Colonic mucosa (tissue), 4 donors: ENCODE data around the gene NELFA. TPM values are rescaled to one million over a fixed set of nuclear protein-coding genes. Genes with fewer than 3 reads are reported as not detected.

Experiments
- DNase-seq: peaks from one replicate; pipeline ENCODE4 v3.0.0-alpha.2; 2020
- H3K27ac ChIP-seq: fragments of 200-600 bp; one replicate; pipeline ENCODE4 v1.8.0; 2021
- H3K27me3 ChIP-seq: fragments of 200-600 bp; one replicate; pipeline ENCODE4 v1.8.0; 2021
- H3K36me3 ChIP-seq: fragments of 200-600 bp; one replicate; pipeline ENCODE4 v1.8.0; 2021
- H3K4me1 ChIP-seq: fragments of 200-600 bp; one replicate; pipeline ENCODE4 v1.8.0; 2021; ENCODE audit warnings: mild to moderate bottlenecking
- H3K4me3 ChIP-seq: fragments of 200-600 bp; one replicate; pipeline ENCODE4 v1.8.0; 2021
- H3K9ac ChIP-seq, 2 donors: one replicate each; pipeline ENCODE4 v1.7.0; 2013; ENCODE audit warnings: control low read depth in 2 of 2, low read depth in 2 of 2, low read length in 2 of 2
- H3K9me3 ChIP-seq: fragments of 200-600 bp; one replicate; pipeline ENCODE4 v1.8.0; 2021
- CTCF ChIP-seq: fragments of 200-600 bp; IDR thresholded peaks from one replicate; pipeline ENCODE4 v1.8.0; 2022; ENCODE audit warnings: antibody characterized with exemption, mild to moderate bottlenecking
- intact Hi-C: fragments of 100-400 bp; cut with DNase I; formaldehyde crosslinking; loops from one replicate; pipeline ENCODE4 v1.14.1; 2022
- total RNA-seq, 2 donors: library from RNA; stranded (reverse); fragmentation: NEBNext Ultra II Directional in 1 of 2; extraction: Animal tissue kit (Norgen Biotek cat#: 25700) in 1 of 2; gene quantifications; one replicate each; pipeline ENCODE4 v1.2.1, GENCODE V29; 2021
- donor health status: healthy.
- donor health status: DM: no; HTN: no; CAD: no.
- donor health status: DM: no; HTN: no; CAD: no.

NELFA gene
- total RNA-seq, 2 donors from 2014 or later = 25.7 to 41.5 TPM

- no peak overlapping the region for H3K4me3 ChIP-seq
- no peaks in the 10 kb centered on the region for H3K4me1 ChIP-seq
- no peak overlapping the region for H3K9ac ChIP-seq
- H3K27ac ChIP-seq = no peak overlapping the region
- H3K36me3 ChIP-seq = peaks cover 8% of the 10 kb centered on the region
- intact Hi-C loops = no loop called here
- TF ChIP-seq CTCF = no peak
- DNase-seq = no peak
- no peaks in the 10 kb centered on the region for H3K27me3 ChIP-seq
- no peaks in the 10 kb centered on the region for H3K9me3 ChIP-seq
Measured at GRCh38 chr4:1975391-1975801, 33.4 kb downstream of the NELFA start.

- no peaks in the 10 kb centered on the region for H3K27me3 ChIP-seq
- intact Hi-C loops = no loop called here
- no peak overlapping the region for H3K4me3 ChIP-seq
- TF ChIP-seq CTCF = no peak
- H3K36me3 ChIP-seq = peaks cover 8% of the 10 kb centered on the region
- no peaks in the 10 kb centered on the region for H3K4me1 ChIP-seq
- no peak for DNase-seq
- no peaks in the 10 kb centered on the region for H3K9me3 ChIP-seq
- no peak overlapping the region for H3K27ac ChIP-seq
- no peak overlapping the region for H3K9ac ChIP-seq
Measured at GRCh38 chr4:1974840-1975239, 33.9 kb downstream of the NELFA start.

- Histone ChIP-seq H3K36me3 (peaks cover 8% of the 10 kb centered on the region), H3K27me3 (no peaks in the 10 kb centered on the region), H3K4me1 (no peaks in the 10 kb centered on the region), H3K9me3 (no peaks in the 10 kb centered on the region), H3K9ac (no peak overlapping the region), H3K27ac (no peak overlapping the region), H3K4me3 (no peak overlapping the region)
- intact Hi-C loops = no loop called here
- DNase-seq = no peak
- no peak for TF ChIP-seq CTCF
Measured at GRCh38 chr4:1973661-1974060, 35.1 kb downstream of the NELFA start.

GRCh38 chr4:1973218-1973617 is 35.6 kb downstream of the NELFA start:
- TF ChIP-seq CTCF = no peak
- no peak overlapping the region for H3K27ac ChIP-seq
- no peak overlapping the region for H3K4me3 ChIP-seq
- H3K36me3 ChIP-seq = peaks cover 8% of the 10 kb centered on the region
- H3K9me3 ChIP-seq = no peaks in the 10 kb centered on the region
- DNase-seq = no peak
- no peak overlapping the region for H3K9ac ChIP-seq
- intact Hi-C loops = no loop called here
- H3K4me1 ChIP-seq = no peaks in the 10 kb centered on the region
- no peaks in the 10 kb centered on the region for H3K27me3 ChIP-seq

GRCh38 chr4:1972414-1972813 is 36.4 kb downstream of the NELFA start:
- no peak for DNase-seq

More at GRCh38 chr4:1972414-1972813, 36.4 kb downstream of the NELFA start:
- H3K4me1 ChIP-seq = no peaks in the 10 kb centered on the region
- TF ChIP-seq CTCF = no peak
- H3K9me3 ChIP-seq = no peaks in the 10 kb centered on the region
- H3K4me3 ChIP-seq = no peak overlapping the region
- intact Hi-C loops = no loop called here
- no peaks in the 10 kb centered on the region for H3K27me3 ChIP-seq
- no peak overlapping the region for H3K9ac ChIP-seq
- H3K36me3 ChIP-seq = peaks cover 8% of the 10 kb centered on the region
- H3K27ac ChIP-seq = no peak overlapping the region
